BE2C (cell line): Measurements from ENCODE around the gene EFNB2.

Experiments
- DNase-seq: peaks from one replicate; pipeline ENCODE4 v3.0.0-alpha.2; 2020
- H3K27me3 ChIP-seq: fragments of 250-450 bp; sonication (Bioruptor Pico); 2 replicates; pipeline ENCODE4 v1.5.1; 2020; ENCODE audit warnings: mild to moderate bottlenecking
- H3K36me3 ChIP-seq: fragments of 250-450 bp; sonication (Bioruptor Pico); 2 replicates; pipeline ENCODE4 v1.5.1; 2020; ENCODE audit warnings: mild to moderate bottlenecking
- H3K4me1 ChIP-seq: fragments of 250-450 bp; sonication (Bioruptor Pico); 2 replicates; pipeline ENCODE4 v1.5.1; 2020
- H3K4me3 ChIP-seq: 2 replicates; pipeline ENCODE4 v1.5.1; 2011; ENCODE audit warnings: low read depth, low read length
- H3K9me3 ChIP-seq: fragments of 250-450 bp; sonication (Bioruptor Pico); 2 replicates; pipeline ENCODE4 v1.5.1; 2020
- CTCF ChIP-seq: IDR thresholded peaks from 2 replicates; pipeline ENCODE4 v1.5.1; 2012; ENCODE audit warnings: mild to moderate bottlenecking, low read depth, low read length

The EFNB2 gene

DNA sequence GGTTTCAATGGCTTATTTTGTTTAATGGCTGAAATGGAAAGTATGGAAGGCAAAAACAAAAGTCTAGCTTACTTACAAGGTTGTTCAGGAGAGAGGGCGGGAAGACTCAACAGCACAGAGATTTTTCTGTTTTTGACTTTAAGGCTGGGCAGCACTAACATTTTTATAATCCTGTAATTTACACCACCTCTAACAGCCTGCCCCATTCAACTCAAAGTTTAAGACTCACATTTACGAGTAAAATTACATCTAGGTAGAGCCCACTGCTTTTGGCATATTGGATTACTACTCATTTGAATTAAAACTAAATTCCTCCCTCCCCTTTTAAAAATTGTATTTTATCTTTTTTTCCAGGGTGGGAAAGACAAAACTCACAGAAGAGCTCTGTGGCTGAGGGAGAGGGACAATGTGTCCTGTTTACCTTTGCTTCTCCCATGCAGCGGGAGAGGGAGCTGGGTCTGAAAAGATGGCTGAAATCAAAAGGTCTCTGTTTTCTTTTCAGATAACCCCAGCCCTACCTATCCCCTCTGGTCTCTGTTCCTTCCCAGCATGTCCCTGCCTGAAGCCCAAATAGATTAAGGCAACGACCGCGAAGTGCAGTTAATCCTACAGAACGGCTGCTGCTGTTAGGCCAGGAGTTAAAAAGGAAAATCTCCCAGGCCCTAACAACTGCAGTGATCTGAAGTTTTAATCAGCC lies 6.6 kb downstream of the EFNB2 start:
- Histone ChIP-seq H3K4me1 (peaks cover 46% of the 10 kb centered on the region), H3K27me3 (no peaks in the 10 kb centered on the region), H3K36me3 (peaks cover 4% of the 10 kb centered on the region; the same call in 1 of the 2 replicates), H3K9me3 (no peaks in the 10 kb centered on the region), H3K4me3 (peak overlapping the region; percentile 85)
- DNase-seq = no peak
- no peak for TF ChIP-seq CTCF

- no peak for DNase-seq
- H3K36me3 ChIP-seq = no peaks in the 10 kb centered on the region
- H3K4me1 ChIP-seq = peaks cover 47% of the 10 kb centered on the region
- no peaks in the 10 kb centered on the region for H3K27me3 ChIP-seq
- no peak overlapping the region for H3K4me3 ChIP-seq
- no peaks in the 10 kb centered on the region for H3K9me3 ChIP-seq
- no peak for TF ChIP-seq CTCF
Observed at GRCh38 chr13:106527826-106528225, 7.6 kb downstream of the EFNB2 start.

DNA sequence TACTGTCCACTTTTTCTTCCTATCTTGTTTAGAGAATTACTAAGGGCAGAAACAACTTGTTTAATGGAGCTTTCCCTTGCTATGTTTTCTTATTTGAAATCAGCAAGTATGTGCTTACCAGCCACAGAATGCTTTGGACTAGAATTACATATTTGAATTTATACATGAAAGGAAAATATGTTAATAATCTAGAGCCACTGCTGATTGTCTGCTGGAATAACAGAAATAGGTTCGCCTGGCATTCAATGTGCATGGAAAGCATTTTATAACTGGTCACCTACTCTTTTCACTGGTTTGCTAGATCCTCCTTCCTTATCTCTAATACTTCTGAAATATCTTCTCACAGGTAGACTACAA lies 8.0 kb downstream of the EFNB2 start:
- Histone ChIP-seq H3K27me3 (no peaks in the 10 kb centered on the region), H3K9me3 (no peaks in the 10 kb centered on the region), H3K4me1 (peaks cover 50% of the 10 kb centered on the region), H3K4me3 (no peak overlapping the region), H3K36me3 (no peaks in the 10 kb centered on the region)
- TF ChIP-seq CTCF = no peak
- DNase-seq = no peak

- peaks cover 54% of the 10 kb centered on the region for H3K4me1 ChIP-seq
- no peak for TF ChIP-seq CTCF
- H3K27me3 ChIP-seq = no peaks in the 10 kb centered on the region
Observed at GRCh38 chr13:106526738-106527444, 8.6 kb downstream of the EFNB2 start.

GRCh38 chr13:106525865-106526264 lies 9.6 kb downstream of the EFNB2 start:
- H3K4me1 ChIP-seq = peaks cover 53% of the 10 kb centered on the region

More at GRCh38 chr13:106526738-106527444, 8.6 kb downstream of the EFNB2 start:
- H3K36me3 ChIP-seq = no peaks in the 10 kb centered on the region
- no peak overlapping the region for H3K4me3 ChIP-seq
- DNase-seq = no peak
- H3K9me3 ChIP-seq = no peaks in the 10 kb centered on the region

More at GRCh38 chr13:106525865-106526264, 9.6 kb downstream of the EFNB2 start:
- Histone ChIP-seq H3K36me3 (no peaks in the 10 kb centered on the region), H3K4me3 (no peak overlapping the region), H3K27me3 (no peaks in the 10 kb centered on the region), H3K9me3 (no peaks in the 10 kb centered on the region)
- DNase-seq = no peak
- TF ChIP-seq CTCF = no peak
